Ishikawa (cell line): ENCODE measurements around the gene KRTAP23-1.

Source experiments
- CREB1 ChIP-seq: IDR thresholded peaks from 2 replicates; pipeline ENCODE4 v1.6.1; 2012; ENCODE audit warnings: low read depth
- EP300 ChIP-seq: IDR thresholded peaks from 2 replicates; pipeline ENCODE4 v1.6.1; 2012; ENCODE audit warnings: borderline replicate concordance
- FOXM1 ChIP-seq: IDR thresholded peaks from 2 replicates; pipeline ENCODE4 v1.6.1; 2012; ENCODE audit warnings: low read depth, borderline replicate concordance
- MAX ChIP-seq: IDR thresholded peaks from 2 replicates; pipeline ENCODE4 v1.6.1; 2012
- NFIC ChIP-seq: IDR thresholded peaks from 2 replicates; pipeline ENCODE4 v1.6.1; 2012
- RAD21 ChIP-seq: IDR thresholded peaks from 2 replicates; pipeline ENCODE4 v1.6.1; 2012; ENCODE audit warnings: low read depth
- REST ChIP-seq: IDR thresholded peaks from 2 replicates; pipeline ENCODE4 v1.6.1; 2012; ENCODE audit warnings: low read depth, mild to moderate bottlenecking
- TAF1 ChIP-seq: IDR thresholded peaks from 2 replicates; pipeline ENCODE4 v1.6.1; 2012; ENCODE audit warnings: low read depth, mild to moderate bottlenecking
- TCF12 ChIP-seq: IDR thresholded peaks from 2 replicates; pipeline ENCODE4 v1.6.1; 2012; ENCODE audit warnings: low read depth
- YY1 ChIP-seq: IDR thresholded peaks from 2 replicates; pipeline ENCODE4 v1.6.1; 2012; ENCODE audit warnings: low read depth
- ZBTB7A ChIP-seq: IDR thresholded peaks from 2 replicates; pipeline ENCODE4 v1.6.1; 2012; ENCODE audit warnings: low read depth

- TF ChIP-seq RAD21: no peak
- no peak for TF ChIP-seq EP300
- no peak for TF ChIP-seq YY1
- no peak for TF ChIP-seq REST
- no peak for TF ChIP-seq TCF12
- no peak for TF ChIP-seq CREB1
- no peak for TF ChIP-seq ZBTB7A
- no peak for TF ChIP-seq TAF1
- no peak for TF ChIP-seq FOXM1
- no peak for TF ChIP-seq MAX
- TF ChIP-seq NFIC: no peak
These were observed 28.2 kb downstream of the KRTAP23-1 start, which contains the start of gene KRTAP26-1 for GRCh38 chr21:30320215-30320614.
